Panc1 (cell line): ENCODE results near the gene PCNT.

Source experiments
- CTCF ChIP-seq: fragments of 450-650 bp; IDR thresholded peaks from 2 replicates; pipeline ENCODE4 v1.5.1; 2017; ENCODE audit warnings: mild to moderate bottlenecking
- POLR2AphosphoS5 ChIP-seq: IDR thresholded peaks from 2 replicates; pipeline ENCODE4 v1.6.1; 2012; ENCODE audit warnings: mild to moderate bottlenecking, low read depth, low read length, moderate library complexity
- REST ChIP-seq, 2 experiments: IDR thresholded peaks; 2 replicates each; pipeline ENCODE4 v1.6.1; 2011 to 2012; ENCODE audit warnings: low read depth in 2 of 2, control low read depth in 1 of 2, low read length in 1 of 2, mild to moderate bottlenecking in 1 of 2, moderate library complexity in 1 of 2; ENCODE audit not compliant: insufficient read depth in 1 of 2
- SIN3A ChIP-seq: IDR thresholded peaks from 2 replicates; pipeline ENCODE4 v1.6.1; 2012; ENCODE audit warnings: low read depth, mild to moderate bottlenecking, low read length, moderate library complexity, borderline replicate concordance; ENCODE audit not compliant: insufficient read depth
- TCF7L2 ChIP-seq: IDR thresholded peaks from 2 replicates; pipeline ENCODE4 v1.6.1; 2011; ENCODE audit warnings: mild to moderate bottlenecking, low read depth, low read length, inconsistent platforms

GRCh38 chr21:46346296-46347202 lies 22.6 kb downstream of the PCNT start:
- TF ChIP-seq CTCF (no peak), POLR2AphosphoS5 (no peak), TCF7L2 (no peak), REST (IDR thresholded peaks at IDR 0.05; ENCODE audit: insufficient read depth in 1 of 2, low read depth in 2 of 2, low read length in 1 of 2) (no peak), SIN3A (no peak)
